Progenitor cell of endocrine pancreas (in vitro differentiated cells): Measurements from ENCODE around the gene CHST13. TPM values are rescaled to one million over a fixed set of nuclear protein-coding genes. Genes with fewer than 3 reads are reported as not detected.

Experiments
- DNase-seq: peaks from one replicate; pipeline ENCODE4 v3.0.0; 2021; ENCODE audit warnings: low spot score; ENCODE audit not compliant: unreplicated experiment
- H3K27ac Mint-ChIP-seq: 2 replicates; pipeline ENCODE4 v1.8.0; 2021; ENCODE audit warnings: mild to moderate bottlenecking, moderate library complexity, mixed read lengths
- H3K27me3 Mint-ChIP-seq: 2 replicates; pipeline ENCODE4 v1.8.0; 2021; ENCODE audit warnings: mixed read lengths
- H3K36me3 Mint-ChIP-seq: 2 replicates; pipeline ENCODE4 v1.8.0; 2022; ENCODE audit warnings: mixed read lengths; ENCODE audit not compliant: insufficient read depth
- H3K4me1 Mint-ChIP-seq: 2 replicates; pipeline ENCODE4 v1.8.0; 2021; ENCODE audit warnings: low read depth, mixed read lengths
- H3K4me3 Mint-ChIP-seq: 2 replicates; pipeline ENCODE4 v1.8.0; 2021; ENCODE audit warnings: low read depth, mild to moderate bottlenecking, moderate library complexity, mixed read lengths
- H3K9me3 Mint-ChIP-seq: 2 replicates; pipeline ENCODE4 v1.8.0; 2021; ENCODE audit warnings: low read depth, mixed read lengths
- total RNA-seq: library from RNA; stranded (reverse); gene quantifications from 2 replicates; pipeline ENCODE4 v1.2.1, GENCODE V29; 2021
- TF ChIP-seq, protein P1 (sequence below): fragments of 200-600 bp; sonication (generic); IDR thresholded peaks from one replicate; pipeline ENCODE4 v1.5.0; 2021; ENCODE audit warnings: antibody characterized with exemption, mild to moderate bottlenecking; ENCODE audit not compliant: unreplicated experiment

The CHST13 gene
- total RNA-seq, 1 donor from 2014 or later, result 0.36 TPM

DNA sequence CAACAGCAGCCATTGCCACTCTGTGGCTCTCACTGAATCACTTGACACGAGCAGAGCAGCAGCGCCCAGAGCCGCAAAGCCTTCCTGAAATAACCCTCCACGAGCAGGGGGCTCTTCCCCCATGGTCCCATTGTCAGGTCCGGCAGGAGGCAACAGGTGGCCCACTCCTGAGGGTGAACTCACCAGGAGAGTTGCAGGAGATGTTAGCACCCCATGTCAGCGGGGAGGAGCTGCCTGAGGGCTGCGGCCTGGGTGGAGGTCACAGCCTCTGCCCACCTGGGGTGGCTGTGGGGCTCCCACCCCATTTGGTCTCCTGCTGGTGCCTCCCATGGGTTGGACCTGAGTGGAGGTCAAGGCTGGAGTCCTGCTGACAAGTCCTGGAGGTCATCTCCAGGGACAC lies 47.1 kb downstream of the CHST13 start:
- DNase-seq, result no peak
- Mint-ChIP-seq H3K4me1 (no peaks in the 10 kb centered on the region), H3K4me3 (no peak overlapping the region), H3K27ac (no peak overlapping the region), H3K36me3 (no peaks in the 10 kb centered on the region), H3K9me3 (no peaks in the 10 kb centered on the region), H3K27me3 (no peaks in the 10 kb centered on the region)
- TF ChIP-seq, protein P1, sequence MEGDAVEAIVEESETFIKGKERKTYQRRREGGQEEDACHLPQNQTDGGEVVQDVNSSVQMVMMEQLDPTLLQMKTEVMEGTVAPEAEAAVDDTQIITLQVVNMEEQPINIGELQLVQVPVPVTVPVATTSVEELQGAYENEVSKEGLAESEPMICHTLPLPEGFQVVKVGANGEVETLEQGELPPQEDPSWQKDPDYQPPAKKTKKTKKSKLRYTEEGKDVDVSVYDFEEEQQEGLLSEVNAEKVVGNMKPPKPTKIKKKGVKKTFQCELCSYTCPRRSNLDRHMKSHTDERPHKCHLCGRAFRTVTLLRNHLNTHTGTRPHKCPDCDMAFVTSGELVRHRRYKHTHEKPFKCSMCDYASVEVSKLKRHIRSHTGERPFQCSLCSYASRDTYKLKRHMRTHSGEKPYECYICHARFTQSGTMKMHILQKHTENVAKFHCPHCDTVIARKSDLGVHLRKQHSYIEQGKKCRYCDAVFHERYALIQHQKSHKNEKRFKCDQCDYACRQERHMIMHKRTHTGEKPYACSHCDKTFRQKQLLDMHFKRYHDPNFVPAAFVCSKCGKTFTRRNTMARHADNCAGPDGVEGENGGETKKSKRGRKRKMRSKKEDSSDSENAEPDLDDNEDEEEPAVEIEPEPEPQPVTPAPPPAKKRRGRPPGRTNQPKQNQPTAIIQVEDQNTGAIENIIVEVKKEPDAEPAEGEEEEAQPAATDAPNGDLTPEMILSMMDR, result no peak

DNA sequence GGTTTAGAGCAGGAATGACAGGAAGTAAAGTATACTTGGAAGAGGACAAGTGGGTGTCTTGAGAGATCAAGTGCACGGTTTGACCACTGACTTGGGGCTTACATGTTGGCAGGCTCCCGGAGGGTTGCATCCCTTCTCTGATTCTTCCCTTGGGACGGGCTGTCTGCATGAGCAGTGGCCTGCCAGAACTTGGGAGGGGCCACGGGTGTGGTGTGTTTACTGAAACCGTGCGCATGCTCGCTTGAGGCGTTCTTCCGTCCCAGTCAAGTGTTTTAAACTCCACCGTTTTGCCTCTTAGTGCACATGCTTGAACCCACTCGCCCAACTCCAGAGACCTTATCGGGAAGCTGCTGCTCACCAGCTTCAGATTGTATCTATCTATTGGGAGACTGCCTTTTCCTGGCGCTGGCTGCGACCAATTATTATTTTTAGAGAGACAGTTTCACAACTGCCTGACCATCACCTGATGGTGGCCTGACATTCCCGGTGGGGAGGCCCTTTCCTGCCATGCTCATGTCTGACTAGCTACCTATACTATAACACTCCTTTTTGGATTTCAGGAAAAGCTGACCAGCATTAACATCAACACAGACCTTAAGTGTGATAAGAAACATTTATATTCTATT lies 49.6 kb downstream of the CHST13 start:
- Mint-ChIP-seq H3K36me3 (no peaks in the 10 kb centered on the region), H3K9me3 (no peaks in the 10 kb centered on the region), H3K27me3 (no peaks in the 10 kb centered on the region), H3K4me3 (no peak overlapping the region), H3K4me1 (peaks cover 1% of the 10 kb centered on the region), H3K27ac (no peak overlapping the region)
- TF ChIP-seq, protein P1, result no peak
- no peak for DNase-seq

DNA sequence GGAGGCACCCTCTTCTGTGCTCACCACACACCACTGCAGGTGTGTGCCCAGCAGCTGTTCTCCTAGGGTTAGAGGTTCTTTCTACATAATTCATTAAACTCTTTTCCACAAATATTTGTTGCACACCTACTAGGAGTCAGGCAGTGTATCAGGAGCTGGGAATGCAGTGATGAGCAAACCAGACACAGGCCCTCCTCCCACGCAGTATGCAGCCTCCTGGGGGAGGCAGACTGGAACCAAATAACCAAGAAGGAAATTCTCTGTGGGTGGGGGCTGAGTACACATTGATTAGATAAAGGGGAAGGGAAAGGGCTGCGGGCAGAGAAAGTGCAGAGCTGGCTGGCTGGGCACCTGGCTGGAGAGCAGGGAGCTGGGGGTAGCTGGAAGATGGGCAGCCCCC lies 53.3 kb downstream of the CHST13 start:
- no peaks in the 10 kb centered on the region for H3K27me3 Mint-ChIP-seq
- DNase-seq, result no peak
- H3K9me3 Mint-ChIP-seq, result no peaks in the 10 kb centered on the region

DNA sequence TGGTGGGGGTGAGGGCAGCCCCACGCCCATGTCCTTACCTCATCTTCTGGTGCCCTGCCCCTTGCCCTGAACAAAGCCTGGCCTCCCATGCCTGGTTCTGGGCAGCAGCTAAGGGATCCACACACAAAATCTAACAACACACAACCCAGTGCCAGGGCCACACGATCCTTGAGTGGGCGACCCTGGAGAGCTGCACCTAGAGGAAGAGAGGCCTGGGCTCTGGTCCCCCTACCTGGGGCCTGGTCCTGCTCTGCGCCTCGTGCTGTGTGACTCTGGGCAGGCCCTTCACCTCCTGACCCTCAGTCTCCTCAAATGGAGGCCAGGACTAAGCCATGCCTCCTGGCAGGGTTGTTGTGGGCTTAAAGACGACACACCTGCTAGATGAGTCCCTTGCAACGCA lies 54.7 kb downstream of the CHST13 start:
- Mint-ChIP-seq H3K36me3 (no peaks in the 10 kb centered on the region), H3K9me3 (no peaks in the 10 kb centered on the region), H3K27ac (no peak overlapping the region), H3K4me1 (peaks cover 1% of the 10 kb centered on the region), H3K4me3 (no peak overlapping the region), H3K27me3 (no peaks in the 10 kb centered on the region)
- TF ChIP-seq, protein P1, result no peak
- no peak for DNase-seq

More for the DNA sequence above, 53.3 kb downstream of the CHST13 start:
- H3K4me3 Mint-ChIP-seq, result no peak overlapping the region
- no peak overlapping the region for H3K27ac Mint-ChIP-seq
- TF ChIP-seq, protein P1, result no peak
- H3K4me1 Mint-ChIP-seq, result peaks cover 1% of the 10 kb centered on the region
- H3K36me3 Mint-ChIP-seq, result no peaks in the 10 kb centered on the region

DNA sequence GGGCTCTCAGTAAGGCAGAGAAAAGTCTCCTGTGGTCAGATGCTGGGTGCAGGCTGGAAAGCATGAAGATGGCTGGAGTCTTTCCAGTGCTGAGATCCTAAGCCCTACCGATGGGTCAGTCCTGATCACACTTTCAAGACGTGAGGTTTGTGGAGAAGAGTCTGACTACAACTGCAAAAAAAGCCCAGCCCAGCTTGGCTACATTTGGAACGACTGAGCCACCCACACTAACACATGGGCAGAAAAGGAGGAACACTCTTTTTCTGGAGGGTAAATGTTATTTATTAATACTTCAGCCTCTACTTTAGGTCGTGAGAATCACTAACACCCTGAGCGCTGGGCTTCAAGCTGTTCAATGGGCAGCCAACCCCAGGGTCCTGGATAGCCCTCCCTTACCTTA lies 56.8 kb downstream of the CHST13 start:
- no peak for DNase-seq
- TF ChIP-seq, protein P1, result no peak
- peaks cover 1% of the 10 kb centered on the region for H3K4me1 Mint-ChIP-seq
- no peaks in the 10 kb centered on the region for H3K9me3 Mint-ChIP-seq
- H3K27me3 Mint-ChIP-seq, result no peaks in the 10 kb centered on the region
- H3K4me3 Mint-ChIP-seq, result no peak overlapping the region
- no peaks in the 10 kb centered on the region for H3K36me3 Mint-ChIP-seq
- H3K27ac Mint-ChIP-seq, result no peak overlapping the region
